ENCODE data around the gene SYNDIG1. TPM values are rescaled to one million over a fixed set of nuclear protein-coding genes. Genes with fewer than 3 reads are reported as not detected.

Gene SYNDIG1
- 1.2 to 2.0 TPM (median 1.7 TPM) in 5 replicates for total RNA-seq (2022; extraction: Qiagen RNA extraction)

DNA sequence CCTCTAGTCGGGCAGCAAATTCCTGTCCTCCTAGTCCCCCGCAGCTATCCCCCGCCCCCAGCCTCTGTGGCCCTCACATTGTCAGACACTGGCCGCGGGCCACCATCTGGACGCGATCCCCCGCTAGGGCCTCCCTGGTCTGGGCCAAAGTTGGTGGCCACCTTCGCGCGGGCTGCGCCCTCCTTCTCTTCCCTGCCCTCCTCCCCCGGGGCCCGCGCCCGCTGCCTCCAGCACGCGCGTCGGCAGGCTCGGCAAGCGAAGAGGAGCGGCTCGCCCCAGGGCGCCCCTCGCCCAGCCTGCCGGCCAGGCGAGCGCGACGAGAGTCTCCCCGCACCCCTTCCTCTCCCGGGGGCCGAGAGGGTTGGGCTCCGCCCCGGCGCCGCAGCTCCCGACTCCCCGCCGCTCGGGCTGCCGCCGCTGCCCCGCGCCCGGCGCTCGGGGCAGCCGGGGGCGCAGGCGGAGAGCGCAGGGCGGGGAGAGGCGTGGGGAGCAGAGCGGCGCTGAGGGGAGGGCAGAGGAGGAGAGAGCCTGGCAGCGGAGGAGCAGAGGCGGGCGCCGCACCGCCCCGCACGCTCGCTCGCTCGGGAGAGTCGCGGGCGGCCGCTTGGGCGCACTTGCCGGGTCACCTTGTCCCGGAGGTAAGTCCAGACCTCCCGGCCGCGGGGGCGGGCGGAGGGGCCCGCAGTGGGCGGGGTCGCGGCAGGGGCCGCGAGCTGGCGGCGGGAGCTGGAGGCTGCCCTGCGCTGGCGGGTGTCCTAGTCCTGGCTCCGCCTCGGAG lies at the start of gene SYNDIG1:
TSS of gene SYNDIG1 (plus strand) at position 514 of the 778 bp plus-strand sequence. CDS start 73,469 bp downstream, outside the sequence.

